HepG2 (cell line): ENCODE data around the gene MCAT. TPM values are rescaled to one million over a fixed set of nuclear protein-coding genes. Genes with fewer than 3 reads are reported as not detected.

Experiments used
- ATAC-seq: fragments of 200-7000 bp; cut with Tn5 transposase; 3 replicates; pipeline ENCODE4 v1.9.1; 2020; ENCODE audit warnings: mild to moderate bottlenecking, moderate library complexity
- BruUV-seq: library from RNA; stranded (reverse); fragments of 400-500 nt; replicated peaks from 2 replicates; lab custom pipeline; 2021; lab: Mats Ljungman, UMichigan
- CTCF ChIA-PET: fragments of 300-600 bp; formaldehyde crosslinking; extraction: SDS; loops from one replicate; lab custom pipeline; 2021; ENCODE audit warnings: low total read pairs, inconsistent platforms, low intra/inter-chr PET ratio; lab: Yijun Ruan, JAX
- POLR2A ChIA-PET: fragments of 350-600 bp; sonication (Branson Sonifier 250); formaldehyde crosslinking; loops from one replicate; lab custom pipeline; 2020; ENCODE audit warnings: antibody characterized with exemption, inconsistent platforms; lab: Yijun Ruan, JAX
- DNase-seq: peaks from one replicate; pipeline ENCODE4 v3.0.0-alpha.2; 2015; ENCODE audit warnings: low spot score
- FAIRE-seq: peaks from 3 replicates; lab custom pipeline; 2011; peaks lifted over from hg19 to GRCh38; lab: Jason Lieb, UNC
- H2AFZ ChIP-seq: one replicate; pipeline ENCODE4 v1.6.1; 2011; ENCODE audit warnings: low read length, inconsistent platforms
- H3K27ac ChIP-seq: fragments of 300-600 bp; 3 replicates; pipeline ENCODE4 v1.8.0; 2011; ENCODE audit warnings: mixed run types, mild to moderate bottlenecking, mixed read lengths, low read length, inconsistent platforms; ENCODE audit not compliant: insufficient read depth; ENCODE audit errors: extremely low read length
- H3K27me3 ChIP-seq, 2 experiments: fragments of 200-600 bp in 1 of 2; 2 replicates in 1 of 2; 3 replicates in 1 of 2; pipeline versions ENCODE4 v1.6.0 to v1.8.0; 2011; ENCODE audit warnings: low read length in 2 of 2, mild to moderate bottlenecking in 2 of 2, moderate library complexity in 2 of 2, inconsistent platforms in 1 of 2; ENCODE audit not compliant: insufficient read depth in 2 of 2, control insufficient read depth in 1 of 2
- H3K36me3 ChIP-seq, 2 experiments: fragments of 200-600 bp in 1 of 2; replicated peaks in 1 of 2; 2 replicates in 1 of 2; 3 replicates in 1 of 2; pipeline versions ENCODE4 v1.5.1 to v1.8.0; 2011; ENCODE audit warnings: low read length in 2 of 2, inconsistent platforms in 1 of 2; ENCODE audit not compliant: insufficient read depth in 2 of 2, control insufficient read depth in 1 of 2
- H3K4me1 ChIP-seq: 2 replicates; pipeline ENCODE4 v1.5.1; 2012; ENCODE audit warnings: low read length, inconsistent platforms; ENCODE audit not compliant: insufficient read depth
- H3K4me2 ChIP-seq: 2 replicates; pipeline ENCODE4 v1.6.0; 2011; ENCODE audit warnings: low read depth, low read length, inconsistent platforms
- H3K4me3 ChIP-seq, 3 experiments: fragments of 200-600 bp in 1 of 3; sonication (generic), shearing (Covaris generic) in 1 of 3; replicated peaks in 1 of 3; 2 replicates each; pipeline ENCODE4 v1.5.1; 2011 to 2016; ENCODE audit warnings: low read length in 3 of 3, inconsistent platforms in 2 of 3, low read depth in 2 of 3, mild to moderate bottlenecking in 2 of 3, control low read depth in 1 of 3, mixed read lengths in 1 of 3; ENCODE audit not compliant: insufficient read depth in 1 of 3
- H3K79me2 ChIP-seq: one replicate; pipeline ENCODE4 v1.6.1; 2011; ENCODE audit warnings: low read length, inconsistent platforms; ENCODE audit not compliant: insufficient read depth
- H3K9ac ChIP-seq: 2 replicates; pipeline ENCODE4 v1.6.0; 2011; ENCODE audit warnings: mild to moderate bottlenecking, low read depth, low read length, inconsistent platforms; ENCODE audit not compliant: insufficient read depth
- H3K9me3 ChIP-seq: 2 replicates; pipeline ENCODE4 v1.5.1; 2012; ENCODE audit warnings: mild to moderate bottlenecking, low read length
- H4K20me1 ChIP-seq: 2 replicates; pipeline ENCODE4 v1.6.0; 2011; ENCODE audit warnings: inconsistent platforms, mild to moderate bottlenecking, low read length, moderate library complexity; ENCODE audit not compliant: insufficient read depth
- CBX5 ChIP-seq: sonication (generic); formaldehyde crosslinking; IDR thresholded peaks from 2 replicates; pipeline ENCODE4 v1.4.0; 2020; ENCODE audit warnings: missing genetic modification reagents, borderline replicate concordance
- CC2D1A ChIP-seq: sonication (generic); formaldehyde crosslinking; IDR thresholded peaks from 2 replicates; pipeline ENCODE4 v1.8.1; 2023; ENCODE audit warnings: mild to moderate bottlenecking, missing genetic modification reagents
- CHD4 ChIP-seq: fragments of 200-600 bp; sonication (generic); IDR thresholded peaks from 2 replicates; pipeline ENCODE4 v1.7.0; 2017; ENCODE audit warnings: mild to moderate bottlenecking, low read length, borderline replicate concordance
- FLYWCH1 ChIP-seq: sonication (generic); formaldehyde crosslinking; IDR thresholded peaks from 2 replicates; pipeline ENCODE4 v1.8.1; 2023; ENCODE audit warnings: mild to moderate bottlenecking, missing genetic modification reagents
- HDAC2 ChIP-seq: sonication (generic); formaldehyde crosslinking; IDR thresholded peaks from 2 replicates; pipeline ENCODE4 v1.4.0; 2020; ENCODE audit warnings: missing genetic modification reagents
- HOXA7 ChIP-seq: sonication (generic); formaldehyde crosslinking; IDR thresholded peaks from 2 replicates; pipeline ENCODE4 v1.8.1; 2022; ENCODE audit warnings: mild to moderate bottlenecking, missing genetic modification reagents, moderate library complexity
- MEIS1 ChIP-seq: sonication (generic); formaldehyde crosslinking; IDR thresholded peaks from 2 replicates; pipeline ENCODE4 v1.9.0; 2021; ENCODE audit warnings: mild to moderate bottlenecking, missing genetic modification reagents, moderate library complexity, borderline replicate concordance
- MYNN ChIP-seq: sonication (generic); formaldehyde crosslinking; IDR thresholded peaks from 2 replicates; pipeline ENCODE4 v1.4.0; 2020; ENCODE audit warnings: mild to moderate bottlenecking, low read depth, missing genetic modification reagents
- PHF8 ChIP-seq: sonication (generic); formaldehyde crosslinking; IDR thresholded peaks from 2 replicates; pipeline ENCODE4 v1.5.0; 2020; ENCODE audit warnings: missing genetic modification reagents
- RAD21 ChIP-seq: fragments of 450-650 bp; formaldehyde crosslinking; IDR thresholded peaks from 2 replicates; pipeline ENCODE4 v1.5.0; 2020; ENCODE audit warnings: mild to moderate bottlenecking
- TBL1XR1 ChIP-seq: fragments of 150-350 bp; IDR thresholded peaks from 2 replicates; pipeline ENCODE4 v1.6.1; 2014; ENCODE audit warnings: borderline replicate concordance, low read length; ENCODE audit not compliant: partially characterized antibody
- TCF7 ChIP-seq: sonication (generic); IDR thresholded peaks from 2 replicates; pipeline ENCODE4 v1.6.1; 2016; ENCODE audit warnings: antibody characterized with exemption, low read depth
- TCF7L2 ChIP-seq: IDR thresholded peaks from 2 replicates; pipeline ENCODE4 v1.6.1; 2011; ENCODE audit warnings: mild to moderate bottlenecking, low read depth, low read length, moderate library complexity
- ZFX ChIP-seq: sonication (generic); formaldehyde crosslinking; IDR thresholded peaks from 2 replicates; pipeline ENCODE4 v1.4.0; 2020; ENCODE audit warnings: mild to moderate bottlenecking, low read depth, missing genetic modification reagents, moderate library complexity
- ZMYM3 ChIP-seq: sonication (generic); formaldehyde crosslinking; IDR thresholded peaks from 2 replicates; pipeline ENCODE4 v1.5.1; 2020; ENCODE audit warnings: mild to moderate bottlenecking, missing genetic modification reagents
- ZNF232 ChIP-seq: sonication (generic); formaldehyde crosslinking; IDR thresholded peaks from 2 replicates; pipeline ENCODE4 v1.4.0; 2020; ENCODE audit warnings: missing genetic modification reagents, borderline replicate concordance
- ZNF235 ChIP-seq: sonication (generic); formaldehyde crosslinking; IDR thresholded peaks from 2 replicates; pipeline ENCODE4 v1.8.1; 2023; ENCODE audit warnings: mild to moderate bottlenecking, missing genetic modification reagents, borderline replicate concordance
- ZNF703 ChIP-seq: sonication (generic); formaldehyde crosslinking; IDR thresholded peaks from 2 replicates; pipeline ENCODE4 v1.5.1; 2020; ENCODE audit warnings: missing genetic modification reagents, mild to moderate bottlenecking, moderate library complexity, borderline replicate concordance
- ZSCAN20 ChIP-seq: sonication (generic); formaldehyde crosslinking; IDR thresholded peaks from 2 replicates; pipeline ENCODE4 v1.4.0; 2020; ENCODE audit warnings: missing genetic modification reagents, mild to moderate bottlenecking, borderline replicate concordance
- WGBS: methylation state at CpG from one replicate; pipeline ENCODE4 v1.1.6; 2017; ENCODE audit warnings: low lambda C conversion rate; 5-methylcytosine and 5-hydroxymethylcytosine counted together
- in situ Hi-C: cut with HindIII; loops from 2 replicates; pipeline ENCODE4 v1.10.0; 2017; ENCODE audit warnings: low pct_unique_long_range_greater_than_20kb; ENCODE audit not compliant: extremely low pct_ligation_motif_present
- intact Hi-C: fragments of 100-400 bp; cut with micrococcal nuclease; formaldehyde crosslinking; loops from one replicate; pipeline ENCODE4 v1.10.0; 2022; ENCODE audit not compliant: unreplicated experiment
- polyA plus RNA-seq, 8 experiments: library from polyadenylated mRNA; depleted of rRNA in 3 of 8; stranded (reverse) in 7 of 8; unstranded in 1 of 8; fragments of >200 nt; fragmentation: Illumina TruSeq in 4 of 8; extraction: Trizol in 4 of 8; gene quantifications; 2 replicates each; pipeline versions ENCODE4 v1.2.1 to v1.2.3, GENCODE V29; 2011 to 2016; ENCODE audit warnings: low read depth in 4 of 8, missing spikeins in 1 of 8, mixed read lengths in 1 of 8; ENCODE audit not compliant: insufficient read depth in 1 of 8
- total RNA-seq, 5 experiments: library from RNA; depleted of rRNA; stranded (reverse); fragments of >200 nt; fragmentation: Illumina TruSeq; extraction: Trizol; gene quantifications; 2 replicates each; pipeline ENCODE4 v1.2.3, GENCODE V29; 2016; ENCODE audit warnings: low read depth in 1 of 5
- TF ChIP-seq, protein P1 (sequence below): sonication (generic); formaldehyde crosslinking; IDR thresholded peaks from 2 replicates; pipeline ENCODE4 v1.4.0; 2020; ENCODE audit warnings: mild to moderate bottlenecking, missing genetic modification reagents
- TF ChIP-seq, protein P2 (sequence below): sonication (generic); formaldehyde crosslinking; IDR thresholded peaks from 2 replicates; pipeline ENCODE4 v1.4.0; 2020; ENCODE audit warnings: mild to moderate bottlenecking, missing genetic modification reagents

The MCAT gene
- total and polyA plus RNA-seq, 2 of the 13 experiments (the other 11 are each of a cell fraction or from before 2014, with no cell fraction given) = 9.3 to 16.7 TPM

DNA sequence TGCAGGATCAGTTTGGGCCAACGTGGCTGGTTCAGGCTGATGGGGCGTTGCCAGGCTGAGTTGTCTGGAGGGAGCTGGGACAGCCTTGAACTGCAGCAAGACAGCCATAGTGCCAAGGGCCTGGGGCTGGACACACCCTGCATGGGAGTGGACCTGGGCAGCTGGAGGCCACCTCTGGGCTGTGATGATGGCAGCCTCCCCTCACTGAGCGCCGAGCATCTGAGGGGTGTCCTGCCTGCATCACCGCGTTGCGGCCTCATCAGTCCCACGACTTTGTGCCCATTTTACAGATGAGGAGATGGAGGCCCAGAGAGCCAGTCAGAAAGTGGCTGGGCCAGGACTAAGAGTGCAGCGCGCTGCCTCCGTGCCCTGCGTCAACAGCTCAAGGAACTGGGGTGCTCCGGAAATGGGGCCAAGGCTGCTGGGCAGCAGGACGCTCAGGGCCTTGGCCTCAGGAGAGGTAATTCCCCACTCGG lies 7.6 kb upstream of the MCAT start:
- Histone ChIP-seq H3K27me3 (peaks cover 6 to 36% of the 10 kb centered on the region in 2 experiments; a peak in 3 of 5 replicates), H3K4me2 (peak overlapping the region; percentile 77), H3K9ac (no peak overlapping the region), H4K20me1 (no peaks in the 10 kb centered on the region), H3K27ac (no peak overlapping the region), H3K36me3 (no peaks in the 10 kb centered on the region), H3K79me2 (no peaks in the 10 kb centered on the region), H3K4me3 (peak overlapping the region; percentile 54 to 65 (median 59)), H2AFZ (peak overlapping the region; percentile 37), H3K4me1 (peaks cover 21% of the 10 kb centered on the region), H3K9me3 (no peaks in the 10 kb centered on the region)
- in situ Hi-C loops = no loop called here
- ChIA-PET CTCF (no interaction called here), POLR2A (no interaction called here)
- 55% methylated on average over 10 of the region's 15 CpGs for WGBS
- no TSS peak for BruUV-seq
- FAIRE-seq (no peak), ATAC-seq (no peak), DNase-seq (no peak)
- intact Hi-C loops = no loop called here
- no peak for TF ChIP-seq CC2D1A (CRISPR knock-in tag)
- no peak for TF ChIP-seq ZNF703 (CRISPR knock-in tag)
- no peak for TF ChIP-seq FLYWCH1
- 0 out of 2 replicates have a peak, but pooled peaks have one; percentile 18 for TF ChIP-seq ZFX (CRISPR knock-in tag)
- TF ChIP-seq RAD21 (CRISPR knock-in tag) = no peak
- 0 out of 2 replicates have a peak, but pooled peaks have one; percentile 17 for TF ChIP-seq HDAC2
- TF ChIP-seq, protein P1, sequence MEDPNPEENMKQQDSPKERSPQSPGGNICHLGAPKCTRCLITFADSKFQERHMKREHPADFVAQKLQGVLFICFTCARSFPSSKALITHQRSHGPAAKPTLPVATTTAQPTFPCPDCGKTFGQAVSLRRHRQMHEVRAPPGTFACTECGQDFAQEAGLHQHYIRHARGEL (CRISPR knock-in tag) = no peak
- TF ChIP-seq CHD4 = 0 out of 2 replicates have a peak, but pooled peaks have one; percentile 48
- TF ChIP-seq MEIS1 = no peak
- no peak for TF ChIP-seq ZNF232 (CRISPR knock-in tag)
- TF ChIP-seq MYNN (CRISPR knock-in tag) = no peak
- TF ChIP-seq, protein P2, sequence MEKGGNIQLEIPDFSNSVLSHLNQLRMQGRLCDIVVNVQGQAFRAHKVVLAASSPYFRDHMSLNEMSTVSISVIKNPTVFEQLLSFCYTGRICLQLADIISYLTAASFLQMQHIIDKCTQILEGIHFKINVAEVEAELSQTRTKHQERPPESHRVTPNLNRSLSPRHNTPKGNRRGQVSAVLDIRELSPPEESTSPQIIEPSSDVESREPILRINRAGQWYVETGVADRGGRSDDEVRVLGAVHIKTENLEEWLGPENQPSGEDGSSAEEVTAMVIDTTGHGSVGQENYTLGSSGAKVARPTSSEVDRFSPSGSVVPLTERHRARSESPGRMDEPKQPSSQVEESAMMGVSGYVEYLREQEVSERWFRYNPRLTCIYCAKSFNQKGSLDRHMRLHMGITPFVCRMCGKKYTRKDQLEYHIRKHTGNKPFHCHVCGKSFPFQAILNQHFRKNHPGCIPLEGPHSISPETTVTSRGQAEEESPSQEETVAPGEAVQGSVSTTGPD (CRISPR knock-in tag) = no peak
- TF ChIP-seq ZMYM3 = peak; percentile 87
- TF ChIP-seq CBX5 (CRISPR knock-in tag) = 0 out of 2 replicates have a peak, but pooled peaks have one; percentile 25
- TF ChIP-seq HOXA7 (CRISPR knock-in tag) = no peak
- TF ChIP-seq PHF8 (CRISPR knock-in tag) = 0 out of 2 replicates have a peak, but pooled peaks have one; percentile 15
- no peak for TF ChIP-seq TCF7L2
- no peak for TF ChIP-seq TCF7
- TF ChIP-seq ZSCAN20 (CRISPR knock-in tag) = no peak
- TF ChIP-seq ZNF235 = no peak
- TF ChIP-seq TBL1XR1 = no peak
